Fibroblast of lung (primary cell): ENCODE data around the gene APOH. TPM values are rescaled to one million over a fixed set of nuclear protein-coding genes. Genes with fewer than 3 reads are reported as not detected.

ENCODE experiments used
- DNase-seq, 2 donors: peaks; one replicate each; pipeline versions ENCODE4 v3.0.0 to v3.0.0-alpha.2; 2010; ENCODE audit warnings: low read depth in 2 of 2
- H2AFZ ChIP-seq: 2 replicates; pipeline ENCODE4 v1.5.1; 2012; ENCODE audit warnings: low read length, control low read depth, inconsistent platforms
- H3K27ac ChIP-seq: 2 replicates; pipeline ENCODE4 v1.5.1; 2011; ENCODE audit warnings: low read length, control low read depth; ENCODE audit not compliant: insufficient read depth
- H3K27me3 ChIP-seq: 2 replicates; pipeline ENCODE4 v1.5.1; 2011; ENCODE audit warnings: mild to moderate bottlenecking, low read length; ENCODE audit not compliant: control insufficient read depth, insufficient read depth
- H3K36me3 ChIP-seq: 2 replicates; pipeline ENCODE4 v1.5.1; 2011; ENCODE audit warnings: low read length; ENCODE audit not compliant: control insufficient read depth, insufficient read depth
- H3K4me1 ChIP-seq: 2 replicates; pipeline ENCODE4 v1.5.1; 2011; ENCODE audit warnings: low read length; ENCODE audit not compliant: control insufficient read depth, insufficient read depth; ENCODE audit errors: extremely low read depth
- H3K4me2 ChIP-seq: 2 replicates; pipeline ENCODE4 v1.5.1; 2011; ENCODE audit warnings: low read length, control low read depth; ENCODE audit not compliant: insufficient read depth; ENCODE audit errors: extremely low read depth
- H3K4me3 ChIP-seq, 4 experiments: fragments of 200-600 bp in 1 of 4; sonication (generic) in 1 of 4; replicated peaks in 1 of 4; 2 replicates each; pipeline ENCODE4 v1.5.1; 2011 to 2016; ENCODE audit warnings: low read length in 4 of 4, low read depth in 3 of 4, mild to moderate bottlenecking in 3 of 4, control low read depth in 2 of 4, inconsistent platforms in 1 of 4, mixed read lengths in 1 of 4; ENCODE audit not compliant: insufficient read depth in 1 of 4; ENCODE audit errors: control extremely low read depth in 1 of 4
- H3K79me2 ChIP-seq: 2 replicates; pipeline ENCODE4 v1.5.1; 2012; ENCODE audit warnings: mild to moderate bottlenecking, low read length, inconsistent platforms; ENCODE audit not compliant: control insufficient read depth, insufficient read depth
- H3K9ac ChIP-seq: 2 replicates; pipeline ENCODE4 v1.5.1; 2011; ENCODE audit warnings: mild to moderate bottlenecking, low read length, control low read depth; ENCODE audit not compliant: insufficient read depth
- H3K9me3 ChIP-seq: 2 replicates; pipeline ENCODE4 v1.5.1; 2012; ENCODE audit warnings: low read depth, low read length; ENCODE audit not compliant: control insufficient read depth, insufficient read depth
- H4K20me1 ChIP-seq: 2 replicates; pipeline ENCODE4 v1.5.1; 2011; ENCODE audit warnings: low read length; ENCODE audit not compliant: control insufficient read depth, insufficient read depth; ENCODE audit errors: extremely low read depth
- CTCF ChIP-seq, 2 donors: IDR thresholded peaks in 1 of 2; conservative IDR thresholded peaks in 1 of 2; 1 replicate in 1 of 2; 2 replicates in 1 of 2; pipeline ENCODE4 v1.5.1; 2011 to 2012; ENCODE audit warnings: low read length in 2 of 2, control low read depth in 1 of 2, inconsistent platforms in 1 of 2, low read depth in 1 of 2, mild to moderate bottlenecking in 1 of 2
- EZH2 ChIP-seq: IDR thresholded peaks from 2 replicates; pipeline ENCODE4 v1.5.1; 2012; ENCODE audit warnings: low read length, control low read depth, mild to moderate bottlenecking; ENCODE audit errors: missing control alignments
- polyA plus RNA-seq, 2 donors: library from polyadenylated mRNA; depleted of rRNA in 1 of 2; stranded (reverse) in 1 of 2; unstranded in 1 of 2; fragments of >200 nt; gene quantifications; 2 replicates each; pipeline ENCODE4 v1.2.1, GENCODE V29; 2011 to 2012; ENCODE audit warnings: missing spikeins in 1 of 2
- total RNA-seq: library from RNA; depleted of rRNA; stranded (reverse); fragments of >200 nt; gene quantifications from 2 replicates; pipeline ENCODE4 v1.2.1, GENCODE V29; 2014

APOH gene
- total and polyA plus RNA-seq, 2 donors (not counting 1 experiment from before 2014, with no cell fraction given), result not detected

- Histone ChIP-seq H3K27me3 (no peaks in the 10 kb centered on the region), H3K4me2 (no peak overlapping the region), H4K20me1 (no peaks in the 10 kb centered on the region), H3K4me3 (no peak overlapping the region), H3K4me1 (no peaks in the 10 kb centered on the region), H3K9me3 (no peaks in the 10 kb centered on the region), H2AFZ (no peak overlapping the region), H3K36me3 (no peaks in the 10 kb centered on the region), H3K9ac (no peak overlapping the region), H3K27ac (no peak overlapping the region), H3K79me2 (no peaks in the 10 kb centered on the region)
- DNase-seq, result no peak
- TF ChIP-seq EZH2 (no peak), CTCF (conservative IDR thresholded peaks at IDR 0.05 in 1 of 2, IDR thresholded peaks at IDR 0.05 in 1 of 2; ENCODE audit: low read depth in 1 of 2, low read length in 2 of 2) (no peak)
These were observed 746 bp upstream of the APOH start for GRCh38 chr17:66229783-66230538.

- Histone ChIP-seq H4K20me1 (no peaks in the 10 kb centered on the region), H3K79me2 (no peaks in the 10 kb centered on the region), H3K4me1 (no peaks in the 10 kb centered on the region), H3K27me3 (no peaks in the 10 kb centered on the region), H3K27ac (no peak overlapping the region), H3K9ac (no peak overlapping the region), H3K4me3 (no peak overlapping the region), H3K4me2 (no peak overlapping the region), H2AFZ (no peak overlapping the region), H3K36me3 (no peaks in the 10 kb centered on the region), H3K9me3 (no peaks in the 10 kb centered on the region)
- TF ChIP-seq EZH2, result no peak
- no peak for DNase-seq
These were observed 1.8 kb downstream of the APOH start for GRCh38 chr17:66227212-66228045.

GRCh38 chr17:66222798-66223350 is 6.3 kb downstream of the APOH start:
- peaks cover 4% of the 10 kb centered on the region for H3K27me3 ChIP-seq
- no peak for DNase-seq
- no peak overlapping the region for H3K9ac ChIP-seq
- H3K36me3 ChIP-seq, result no peaks in the 10 kb centered on the region
- TF ChIP-seq EZH2, result no peak
- TF ChIP-seq CTCF (conservative IDR thresholded peaks at IDR 0.05 in 1 of 2, IDR thresholded peaks at IDR 0.05 in 1 of 2; ENCODE audit: low read depth in 1 of 2, low read length in 2 of 2), result no peak
- no peak overlapping the region for H3K4me3 ChIP-seq
- no peak overlapping the region for H3K4me2 ChIP-seq
- H3K27ac ChIP-seq, result no peak overlapping the region
- no peaks in the 10 kb centered on the region for H3K9me3 ChIP-seq
- no peak overlapping the region for H2AFZ ChIP-seq
- no peaks in the 10 kb centered on the region for H4K20me1 ChIP-seq
- H3K4me1 ChIP-seq, result no peaks in the 10 kb centered on the region
- H3K79me2 ChIP-seq, result no peaks in the 10 kb centered on the region
